ENCODE results near the gene PLEKHA1. TPM values are rescaled to one million over a fixed set of nuclear protein-coding genes. Genes with fewer than 3 reads are reported as not detected.
A peak's percentile ranks its signal among the peaks of the same experiment; 100 is the strongest.

PLEKHA1 gene
- total and polyA plus RNA-seq, 2 experiments from 2014 or later, result 54.0 to 62.6 TPM

DNA sequence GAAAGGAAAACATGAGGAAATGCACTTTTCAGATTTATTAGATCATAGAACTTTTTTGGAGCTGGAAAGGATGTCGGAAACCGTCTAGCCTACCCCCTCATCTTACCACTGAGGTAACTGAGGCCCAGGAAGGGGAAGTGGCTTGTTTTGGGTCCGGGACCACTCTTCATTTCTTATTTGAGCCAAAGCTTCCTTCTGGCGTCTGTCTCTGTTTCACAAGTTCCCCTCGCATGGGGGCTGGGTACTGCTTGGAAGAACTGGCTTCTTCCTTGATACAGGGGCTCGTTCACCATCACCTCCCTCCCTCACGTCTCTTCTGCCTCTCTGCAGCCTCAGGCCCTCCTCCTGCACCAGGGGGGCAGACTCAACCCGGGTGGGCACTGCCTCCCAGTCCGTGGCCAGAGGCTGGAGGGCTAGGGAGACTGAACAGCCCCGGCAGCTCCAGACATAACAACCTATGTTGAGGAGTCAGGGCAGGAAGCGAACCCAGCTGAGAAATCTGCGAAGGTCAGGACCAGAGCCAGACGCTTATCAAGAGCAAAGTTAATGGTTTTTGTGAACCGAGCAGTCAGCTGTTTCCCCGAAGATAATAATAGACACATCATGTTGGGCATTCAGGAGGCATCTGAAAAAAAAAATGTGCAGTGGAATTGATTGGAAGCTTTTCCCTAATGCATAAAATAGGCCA lies 99.8 kb downstream of the PLEKHA1 start:
- Histone ChIP-seq H3K4me2 (peak overlapping the region; percentile 28), H3K79me2 (no peaks in the 10 kb centered on the region), H3K27me3 (no peaks in the 10 kb centered on the region)

DNA sequence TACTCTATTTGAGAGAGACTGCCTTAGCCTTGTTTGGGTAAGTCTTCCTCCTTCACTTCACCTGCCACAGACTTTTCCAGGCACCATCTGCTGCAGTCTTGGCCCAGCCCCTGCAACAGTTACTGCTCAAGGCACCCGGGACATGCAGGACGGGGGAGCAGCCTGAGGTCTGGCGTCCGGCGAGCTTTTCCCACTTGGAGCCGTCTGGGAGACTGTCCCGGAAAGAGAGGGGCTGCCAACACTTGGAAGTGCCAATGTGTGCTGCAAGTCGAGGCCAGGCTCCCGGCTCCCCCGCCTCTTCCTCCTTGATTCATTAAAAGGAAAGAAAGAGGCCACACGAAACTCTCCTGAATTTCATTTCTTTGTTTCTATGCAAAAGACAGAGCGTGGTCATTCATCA lies 100.6 kb downstream of the PLEKHA1 start:
- no peaks in the 10 kb centered on the region for H3K9me3 ChIP-seq (ENCODE audit: low read depth)
- H3K79me2 ChIP-seq, result no peaks in the 10 kb centered on the region
- no peaks in the 10 kb centered on the region for H4K20me1 ChIP-seq (ENCODE audit: insufficient read depth, poor library complexity, severe bottlenecking)
- no peak for DNase-seq (ENCODE audit: low spot score)
- no peak for TF ChIP-seq EZH2 (IDR thresholded peaks at IDR 0.05; ENCODE audit: borderline replicate concordance)
- TF ChIP-seq EZH2phosphoT487 (IDR thresholded peaks at IDR 0.05; ENCODE audit: low read depth, severe bottlenecking, unreplicated experiment), result no peak
- TF ChIP-seq, protein P1, sequence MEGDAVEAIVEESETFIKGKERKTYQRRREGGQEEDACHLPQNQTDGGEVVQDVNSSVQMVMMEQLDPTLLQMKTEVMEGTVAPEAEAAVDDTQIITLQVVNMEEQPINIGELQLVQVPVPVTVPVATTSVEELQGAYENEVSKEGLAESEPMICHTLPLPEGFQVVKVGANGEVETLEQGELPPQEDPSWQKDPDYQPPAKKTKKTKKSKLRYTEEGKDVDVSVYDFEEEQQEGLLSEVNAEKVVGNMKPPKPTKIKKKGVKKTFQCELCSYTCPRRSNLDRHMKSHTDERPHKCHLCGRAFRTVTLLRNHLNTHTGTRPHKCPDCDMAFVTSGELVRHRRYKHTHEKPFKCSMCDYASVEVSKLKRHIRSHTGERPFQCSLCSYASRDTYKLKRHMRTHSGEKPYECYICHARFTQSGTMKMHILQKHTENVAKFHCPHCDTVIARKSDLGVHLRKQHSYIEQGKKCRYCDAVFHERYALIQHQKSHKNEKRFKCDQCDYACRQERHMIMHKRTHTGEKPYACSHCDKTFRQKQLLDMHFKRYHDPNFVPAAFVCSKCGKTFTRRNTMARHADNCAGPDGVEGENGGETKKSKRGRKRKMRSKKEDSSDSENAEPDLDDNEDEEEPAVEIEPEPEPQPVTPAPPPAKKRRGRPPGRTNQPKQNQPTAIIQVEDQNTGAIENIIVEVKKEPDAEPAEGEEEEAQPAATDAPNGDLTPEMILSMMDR (IDR thresholded peaks at IDR 0.05; ENCODE audit: poor library complexity), result no peak
- no peaks in the 10 kb centered on the region for H3K27me3 ChIP-seq
- H3K9me2 ChIP-seq (replicated peaks; ENCODE audit: insufficient read depth), result no peaks in the 10 kb centered on the region
- H2AFZ ChIP-seq, result no peak overlapping the region
- peaks cover 25% of the 10 kb centered on the region for H3K4me1 ChIP-seq (ENCODE audit: insufficient read depth)
- H3K4me3 ChIP-seq, result no peak overlapping the region
- peak overlapping the region; percentile 23 for H3K4me2 ChIP-seq
- WGBS (ENCODE audit: low lambda C conversion rate, missing lambda C conversion rate), result 62% methylated on average over 12 of the region's 12 CpGs
- no peaks in the 10 kb centered on the region for H3K36me3 ChIP-seq (replicated peaks; ENCODE audit: insufficient read depth, low read depth)
- H3K27ac ChIP-seq, result peak overlapping the region; percentile 31

More for the DNA sequence above, 99.8 kb downstream of the PLEKHA1 start:
- H3K4me3 ChIP-seq, result no peak overlapping the region
- H3K9me3 ChIP-seq (ENCODE audit: low read depth), result no peaks in the 10 kb centered on the region
- 53% methylated on average over 15 of the region's 15 CpGs for whole genome bisulfite sequencing (ENCODE audit: low lambda C conversion rate, missing lambda C conversion rate)
- H3K4me1 ChIP-seq (ENCODE audit: insufficient read depth), result peaks cover 25% of the 10 kb centered on the region
- TF ChIP-seq, protein P1 (IDR thresholded peaks at IDR 0.05; ENCODE audit: poor library complexity), result no peak
- no peak for TF ChIP-seq EZH2phosphoT487 (IDR thresholded peaks at IDR 0.05; ENCODE audit: low read depth, severe bottlenecking, unreplicated experiment)
- no peaks in the 10 kb centered on the region for H3K36me3 ChIP-seq (replicated peaks; ENCODE audit: insufficient read depth, low read depth)
- H3K27ac ChIP-seq, result no peak overlapping the region
- no peaks in the 10 kb centered on the region for H4K20me1 ChIP-seq (ENCODE audit: insufficient read depth, poor library complexity, severe bottlenecking)
- no peak overlapping the region for H2AFZ ChIP-seq
- H3K9me2 ChIP-seq (replicated peaks; ENCODE audit: insufficient read depth), result no peaks in the 10 kb centered on the region
- no peak for DNase-seq (ENCODE audit: low spot score)

DNA sequence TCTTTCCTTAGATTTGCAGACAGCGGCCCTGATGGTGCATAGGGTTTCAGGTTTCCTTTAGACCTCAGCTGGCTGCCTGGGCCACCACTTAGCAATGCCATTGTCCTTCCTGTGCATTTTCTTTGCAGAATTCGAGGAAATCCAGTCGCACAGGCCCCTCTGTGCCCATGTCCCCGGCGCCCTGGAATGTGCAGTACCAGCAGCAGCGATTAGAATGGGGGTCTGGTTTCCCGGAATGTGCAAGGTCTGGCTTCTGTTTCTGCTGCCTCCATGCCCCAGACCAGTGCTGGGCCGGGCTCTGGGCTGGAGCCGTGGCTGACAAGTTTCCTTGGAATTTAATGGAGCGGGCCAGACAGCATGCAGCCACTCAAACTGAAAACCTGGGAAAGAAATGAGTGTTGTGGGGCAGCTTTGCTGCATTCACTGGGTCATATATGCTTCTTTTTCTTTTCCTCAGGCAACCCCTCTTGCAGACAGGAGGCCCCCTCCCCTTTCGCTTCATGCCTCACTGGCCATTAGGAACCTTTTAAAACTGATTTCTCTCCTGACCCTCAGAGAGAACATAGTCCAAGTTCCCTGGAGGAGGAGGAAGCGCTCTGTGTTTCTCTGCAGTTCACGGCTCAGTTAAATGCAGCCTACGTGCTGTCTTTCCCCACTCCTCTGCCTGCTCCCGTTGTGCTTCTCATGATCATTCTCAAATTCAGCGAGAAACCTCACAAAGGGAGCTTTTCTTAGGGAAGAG lies 101.3 kb downstream of the PLEKHA1 start:
- peaks cover 25% of the 10 kb centered on the region for H3K4me1 ChIP-seq (ENCODE audit: insufficient read depth)
- no peaks in the 10 kb centered on the region for H3K9me2 ChIP-seq (replicated peaks; ENCODE audit: insufficient read depth)
- H4K20me1 ChIP-seq (ENCODE audit: insufficient read depth, poor library complexity, severe bottlenecking), result no peaks in the 10 kb centered on the region
- TF ChIP-seq, protein P1 (IDR thresholded peaks at IDR 0.05; ENCODE audit: poor library complexity), result no peak
- TF ChIP-seq EZH2 (IDR thresholded peaks at IDR 0.05; ENCODE audit: borderline replicate concordance) (no peak), EZH2phosphoT487 (IDR thresholded peaks at IDR 0.05; ENCODE audit: low read depth, severe bottlenecking, unreplicated experiment) (no peak)
- H3K79me2 ChIP-seq, result no peaks in the 10 kb centered on the region
- no peak for DNase-seq (ENCODE audit: low spot score)
- no peaks in the 10 kb centered on the region for H3K9me3 ChIP-seq (ENCODE audit: low read depth)
- H3K4me2 ChIP-seq, result no peak overlapping the region
- no peak overlapping the region for H2AFZ ChIP-seq
- no peaks in the 10 kb centered on the region for H3K36me3 ChIP-seq (replicated peaks; ENCODE audit: insufficient read depth, low read depth)
- H3K27ac ChIP-seq, result peak overlapping the region; percentile 31
- 46% methylated on average over 16 of the region's 16 CpGs for WGBS (ENCODE audit: low lambda C conversion rate, missing lambda C conversion rate)
- no peak overlapping the region for H3K4me3 ChIP-seq
- no peaks in the 10 kb centered on the region for H3K27me3 ChIP-seq
